CD4-positive, alpha-beta T cell treated with Interleukin-21 for 1 hour (primary cell): ENCODE results near the gene CYP2B6.
"Not testable (repeated sequence)": the region's sequence is repeated elsewhere in the genome, so short reads cannot be mapped to it uniquely, and the experiment has no call there.

Experiments used
- DNase-seq: peaks from one replicate; pipeline ENCODE4 v3.0.0-alpha.2; 2020

Gene CYP2B6

GRCh38 chr19:40981591-40981990 lies 9.5 kb upstream of the CYP2B6 start:
- DNase-seq = no peak

- DNase-seq = no peak
Observed at GRCh38 chr19:40982594-40983101, 8.4 kb upstream of the CYP2B6 start.

GRCh38 chr19:40989453-40989852 lies 1.6 kb upstream of the CYP2B6 start:
- DNase-seq = no peak

GRCh38 chr19:40995355-40995754 lies 4.3 kb downstream of the CYP2B6 start:
- no peak for DNase-seq

- DNase-seq = not testable (repeated sequence)
Observed at GRCh38 chr19:40999018-40999417, 7.9 kb downstream of the CYP2B6 start.

GRCh38 chr19:41000310-41000737 lies 9.2 kb downstream of the CYP2B6 start:
- no peak for DNase-seq

GRCh38 chr19:41001243-41001971 lies 10.3 kb downstream of the CYP2B6 start:
- no peak for DNase-seq

- not testable (repeated sequence) for DNase-seq
Observed at GRCh38 chr19:41003656-41004055, 12.6 kb downstream of the CYP2B6 start.

GRCh38 chr19:41009700-41010235 lies 18.7 kb downstream of the CYP2B6 start:
- no peak for DNase-seq

- no peak for DNase-seq
Observed at GRCh38 chr19:41013359-41013758, 22.3 kb downstream of the CYP2B6 start.

- no peak for DNase-seq
Observed at GRCh38 chr19:41014643-41015042, 23.6 kb downstream of the CYP2B6 start.

- DNase-seq = no peak
Observed at GRCh38 chr19:41016488-41017071, 25.5 kb downstream of the CYP2B6 start.

GRCh38 chr19:41018736-41019290 lies 27.7 kb downstream of the CYP2B6 start:
- DNase-seq = no peak

- DNase-seq = no peak
Observed at GRCh38 chr19:41019346-41019745, 28.3 kb downstream of the CYP2B6 start.

GRCh38 chr19:41023193-41023592 lies 32.1 kb downstream of the CYP2B6 start:
- DNase-seq = no peak

GRCh38 chr19:41025411-41025810 lies 34.3 kb downstream of the CYP2B6 start:
- DNase-seq = no peak

GRCh38 chr19:41025871-41026270 lies 34.8 kb downstream of the CYP2B6 start:
- DNase-seq = no peak

- no peak for DNase-seq
Observed at GRCh38 chr19:41027273-41027967, 36.3 kb downstream of the CYP2B6 start.

- no peak for DNase-seq
Observed at GRCh38 chr19:41029524-41030432, 38.7 kb downstream of the CYP2B6 start.

GRCh38 chr19:41030651-41031050 lies 39.6 kb downstream of the CYP2B6 start:
- no peak for DNase-seq

GRCh38 chr19:41031916-41032315 lies 40.8 kb downstream of the CYP2B6 start:
- DNase-seq = no peak

GRCh38 chr19:41033324-41033723 lies 42.2 kb downstream of the CYP2B6 start:
- DNase-seq = not testable (repeated sequence)
